Measurements from ENCODE around the gene C16orf86.

- no peak for TF ChIP-seq PPARA (CRISPR knock-in tag; IDR thresholded peaks at IDR 0.05; ENCODE audit: borderline replicate concordance)
- no peak for TF ChIP-seq SNAI2 (CRISPR knock-in tag; IDR thresholded peaks at IDR 0.05)
- TF ChIP-seq PATZ1 (CRISPR knock-in tag; IDR thresholded peaks at IDR 0.05; ENCODE audit: borderline replicate concordance), result no peak
- TF ChIP-seq ARNTL (CRISPR knock-in tag; IDR thresholded peaks at IDR 0.05; ENCODE audit: borderline replicate concordance, low read depth), result no peak
- TF ChIP-seq ZFP3 (CRISPR knock-in tag; IDR thresholded peaks at IDR 0.05), result no peak
- TF ChIP-seq ESRRG (CRISPR knock-in tag; IDR thresholded peaks at IDR 0.05), result no peak
- no peak for TF ChIP-seq ZC3H10 (CRISPR knock-in tag; IDR thresholded peaks at IDR 0.05)
- TF ChIP-seq, protein P1, sequence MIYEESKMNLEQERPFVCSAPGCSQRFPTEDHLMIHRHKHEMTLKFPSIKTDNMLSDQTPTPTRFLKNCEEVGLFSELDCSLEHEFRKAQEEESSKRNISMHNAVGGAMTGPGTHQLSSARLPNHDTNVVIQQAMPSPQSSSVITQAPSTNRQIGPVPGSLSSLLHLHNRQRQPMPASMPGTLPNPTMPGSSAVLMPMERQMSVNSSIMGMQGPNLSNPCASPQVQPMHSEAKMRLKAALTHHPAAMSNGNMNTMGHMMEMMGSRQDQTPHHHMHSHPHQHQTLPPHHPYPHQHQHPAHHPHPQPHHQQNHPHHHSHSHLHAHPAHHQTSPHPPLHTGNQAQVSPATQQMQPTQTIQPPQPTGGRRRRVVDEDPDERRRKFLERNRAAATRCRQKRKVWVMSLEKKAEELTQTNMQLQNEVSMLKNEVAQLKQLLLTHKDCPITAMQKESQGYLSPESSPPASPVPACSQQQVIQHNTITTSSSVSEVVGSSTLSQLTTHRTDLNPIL (CRISPR knock-in tag; IDR thresholded peaks at IDR 0.05; ENCODE audit: low read depth), result no peak
- TF ChIP-seq RARB (CRISPR knock-in tag; IDR thresholded peaks at IDR 0.05), result no peak
- no peak for TF ChIP-seq CSDC2 (CRISPR knock-in tag; IDR thresholded peaks at IDR 0.05)
- TF ChIP-seq ZNF8 (CRISPR knock-in tag; IDR thresholded peaks at IDR 0.05), result no peak
- TF ChIP-seq ZFP30 (CRISPR knock-in tag; IDR thresholded peaks at IDR 0.05), result no peak
- no peak for TF ChIP-seq OSR1 (CRISPR knock-in tag; IDR thresholded peaks at IDR 0.05)
Observed at GRCh38 chr16:67655363-67655762, 11.3 kb upstream of the C16orf86 start.

Data from SK-N-SH treated with all-trans-retinoic acid at 6 μM for 48 hours (cell line).